HepG2 (cell line): Measurements from ENCODE around the gene SCFD1. TPM values are rescaled to one million over a fixed set of nuclear protein-coding genes. Genes with fewer than 3 reads are reported as not detected.

Experiments used
- CEBPB ChIP-seq: IDR thresholded peaks from 2 replicates; pipeline ENCODE4 v1.6.1; 2011; ENCODE audit warnings: low read depth, low read length, improper control_type of control experiment, borderline replicate concordance
- CEBPZ ChIP-seq: IDR thresholded peaks from 2 replicates; pipeline ENCODE4 v1.6.1; 2012; ENCODE audit warnings: low read length, improper control_type of control experiment
- ETV5 ChIP-seq: IDR thresholded peaks from 2 replicates; pipeline ENCODE4 v1.6.1; 2018; ENCODE audit warnings: missing biosample characterization, missing genetic modification reagents, inconsistent platforms, borderline replicate concordance
- KLF13 ChIP-seq: sonication (generic); formaldehyde crosslinking; IDR thresholded peaks from 2 replicates; pipeline ENCODE4 v1.4.0; 2020; ENCODE audit warnings: mild to moderate bottlenecking, missing genetic modification reagents
- MXD4 ChIP-seq: IDR thresholded peaks from 2 replicates; pipeline ENCODE4 v1.6.1; 2016; ENCODE audit warnings: mild to moderate bottlenecking, missing biosample characterization, missing genetic modification reagents
- MYNN ChIP-seq: sonication (generic); formaldehyde crosslinking; IDR thresholded peaks from 2 replicates; pipeline ENCODE4 v1.4.0; 2020; ENCODE audit warnings: mild to moderate bottlenecking, low read depth, missing genetic modification reagents
- NFE2L2 ChIP-seq: fragments of 150-350 bp; IDR thresholded peaks from 2 replicates; pipeline ENCODE4 v1.6.1; 2014; ENCODE audit warnings: low read length
- RBM22 ChIP-seq: fragments of 200-400 bp; formaldehyde crosslinking; optimal IDR thresholded peaks from 2 replicates; pipeline ENCODE3; 2017; ENCODE audit warnings: mild to moderate bottlenecking, low read length, moderate library complexity
- RFX5 ChIP-seq: IDR thresholded peaks from 2 replicates; pipeline ENCODE4 v1.6.1; 2011; ENCODE audit warnings: low read depth, low read length, improper control_type of control experiment
- RFXAP ChIP-seq: sonication (generic); formaldehyde crosslinking; IDR thresholded peaks from 2 replicates; pipeline ENCODE4 v1.4.0; 2020; ENCODE audit warnings: missing genetic modification reagents, borderline replicate concordance
- RORA ChIP-seq: sonication (generic); formaldehyde crosslinking; IDR thresholded peaks from 2 replicates; pipeline ENCODE4 v1.5.0; 2020; ENCODE audit warnings: mild to moderate bottlenecking, missing genetic modification reagents, moderate library complexity
- SAP130 ChIP-seq: IDR thresholded peaks from 2 replicates; pipeline ENCODE4 v1.6.1; 2016; ENCODE audit warnings: low read depth
- SIX1 ChIP-seq: sonication (generic); formaldehyde crosslinking; IDR thresholded peaks from 2 replicates; pipeline ENCODE4 v1.4.0; 2020; ENCODE audit warnings: missing genetic modification reagents, borderline replicate concordance
- SRSF9 ChIP-seq: fragments of 200-400 bp; formaldehyde crosslinking; IDR thresholded peaks from 2 replicates; pipeline ENCODE4 v1.6.1; 2018; ENCODE audit warnings: borderline replicate concordance, mild to moderate bottlenecking, low read depth, low read length; ENCODE audit not compliant: insufficient read depth, poor library complexity, severe bottlenecking
- TERF1 ChIP-seq: sonication (generic); formaldehyde crosslinking; IDR thresholded peaks from 2 replicates; pipeline ENCODE4 v1.8.0; 2022; ENCODE audit warnings: mild to moderate bottlenecking, missing genetic modification reagents, moderate library complexity
- ZC3H13 ChIP-seq: sonication (generic); formaldehyde crosslinking; IDR thresholded peaks from 2 replicates; pipeline ENCODE4 v1.8.1; 2023; ENCODE audit warnings: mild to moderate bottlenecking, missing genetic modification reagents, moderate library complexity
- ZFP90 ChIP-seq: sonication (generic); formaldehyde crosslinking; IDR thresholded peaks from 2 replicates; pipeline ENCODE4 v1.8.0; 2022; ENCODE audit warnings: missing genetic modification reagents, mild to moderate bottlenecking, inconsistent platforms, borderline replicate concordance
- ZNF225 ChIP-seq: sonication (generic); formaldehyde crosslinking; IDR thresholded peaks from 2 replicates; pipeline ENCODE4 v1.4.0; 2020; ENCODE audit warnings: mild to moderate bottlenecking, missing genetic modification reagents
- ZNF235 ChIP-seq: sonication (generic); formaldehyde crosslinking; IDR thresholded peaks from 2 replicates; pipeline ENCODE4 v1.8.1; 2023; ENCODE audit warnings: mild to moderate bottlenecking, missing genetic modification reagents, borderline replicate concordance
- ZNF263 ChIP-seq: sonication (generic); formaldehyde crosslinking; IDR thresholded peaks from 2 replicates; pipeline ENCODE4 v1.4.0; 2020; ENCODE audit warnings: missing genetic modification reagents
- ZNF552 ChIP-seq: sonication (generic); formaldehyde crosslinking; IDR thresholded peaks from 2 replicates; pipeline ENCODE4 v1.9.0; 2022; ENCODE audit warnings: missing genetic modification reagents, mild to moderate bottlenecking, borderline replicate concordance
- ZNF574 ChIP-seq: sonication (generic); formaldehyde crosslinking; IDR thresholded peaks from 2 replicates; pipeline ENCODE4 v1.4.0; 2020; ENCODE audit warnings: missing genetic modification reagents
- ZNF773 ChIP-seq: sonication (generic); formaldehyde crosslinking; IDR thresholded peaks from 2 replicates; pipeline ENCODE4 v1.4.0; 2020; ENCODE audit warnings: missing genetic modification reagents, borderline replicate concordance
- ZNF780A ChIP-seq: sonication (generic); formaldehyde crosslinking; IDR thresholded peaks from 2 replicates; pipeline ENCODE4 v1.8.0; 2022; ENCODE audit warnings: mild to moderate bottlenecking, missing genetic modification reagents, moderate library complexity
- ZSCAN21 ChIP-seq: sonication (generic); formaldehyde crosslinking; IDR thresholded peaks from 2 replicates; pipeline ENCODE4 v1.8.0; 2022; ENCODE audit warnings: mild to moderate bottlenecking, missing genetic modification reagents, moderate library complexity, borderline replicate concordance
- polyA plus RNA-seq, 8 experiments: library from polyadenylated mRNA; depleted of rRNA in 3 of 8; stranded (reverse) in 7 of 8; unstranded in 1 of 8; fragments of >200 nt; fragmentation: Illumina TruSeq in 4 of 8; extraction: Trizol in 4 of 8; gene quantifications; 2 replicates each; pipeline versions ENCODE4 v1.2.1 to v1.2.3, GENCODE V29; 2011 to 2016; ENCODE audit warnings: low read depth in 4 of 8, missing spikeins in 1 of 8, mixed read lengths in 1 of 8; ENCODE audit not compliant: insufficient read depth in 1 of 8
- total RNA-seq, 5 experiments: library from RNA; depleted of rRNA; stranded (reverse); fragments of >200 nt; fragmentation: Illumina TruSeq; extraction: Trizol; gene quantifications; 2 replicates each; pipeline ENCODE4 v1.2.3, GENCODE V29; 2016; ENCODE audit warnings: low read depth in 1 of 5

The SCFD1 gene
- total and polyA plus RNA-seq, 2 of the 13 experiments (the other 11 are each of a cell fraction or from before 2014, with no cell fraction given) = 235 to 256 TPM

- TF ChIP-seq ZNF780A (no peak), TERF1 (no peak), ZNF235 (CRISPR knock-in tag) (no peak), CEBPB (peak; percentile 27; the same call in 1 of the 2 replicates), RORA (CRISPR knock-in tag) (no peak), NFE2L2 (no peak), ZNF773 (CRISPR knock-in tag) (no peak), SIX1 (CRISPR knock-in tag) (no peak), KLF13 (CRISPR knock-in tag) (no peak), ZNF263 (CRISPR knock-in tag) (no peak), ZNF574 (CRISPR knock-in tag) (no peak), RFXAP (CRISPR knock-in tag) (no peak), ZNF552 (CRISPR knock-in tag) (no peak), RFX5 (no peak), CEBPZ (no peak), ZFP90 (CRISPR knock-in tag) (no peak), RBM22 (peak; percentile 98), ZC3H13 (CRISPR knock-in tag) (no peak), SRSF9 (no peak), SAP130 (CRISPR knock-in tag) (0 out of 2 replicates have a peak, but pooled peaks have one; percentile 20), MYNN (CRISPR knock-in tag) (no peak), MXD4 (no peak), ZSCAN21 (CRISPR knock-in tag) (no peak), ZNF225 (no peak), ETV5 (no peak)
Measured at GRCh38 chr14:30610787-30611343, 11.3 kb upstream of the SCFD1 start (continued).
